Measurements from ENCODE around the gene NDUFV3.
"Not testable (repeated sequence)": the region's sequence is repeated elsewhere in the genome, so short reads cannot be mapped to it uniquely, and the experiment has no call there.

The NDUFV3 gene

GRCh38 chr21:42892931-42893755, at the start of gene NDUFV3:
TSS of gene NDUFV3 (plus strand) at chr21:42893309. CDS start at chr21:42893334, 25 bp downstream.
- peak; percentile 100 for DNase-seq

- DNase-seq: no peak
Measured at GRCh38 chr21:42844411-42845113, 48.5 kb upstream of the NDUFV3 start.

DNA sequence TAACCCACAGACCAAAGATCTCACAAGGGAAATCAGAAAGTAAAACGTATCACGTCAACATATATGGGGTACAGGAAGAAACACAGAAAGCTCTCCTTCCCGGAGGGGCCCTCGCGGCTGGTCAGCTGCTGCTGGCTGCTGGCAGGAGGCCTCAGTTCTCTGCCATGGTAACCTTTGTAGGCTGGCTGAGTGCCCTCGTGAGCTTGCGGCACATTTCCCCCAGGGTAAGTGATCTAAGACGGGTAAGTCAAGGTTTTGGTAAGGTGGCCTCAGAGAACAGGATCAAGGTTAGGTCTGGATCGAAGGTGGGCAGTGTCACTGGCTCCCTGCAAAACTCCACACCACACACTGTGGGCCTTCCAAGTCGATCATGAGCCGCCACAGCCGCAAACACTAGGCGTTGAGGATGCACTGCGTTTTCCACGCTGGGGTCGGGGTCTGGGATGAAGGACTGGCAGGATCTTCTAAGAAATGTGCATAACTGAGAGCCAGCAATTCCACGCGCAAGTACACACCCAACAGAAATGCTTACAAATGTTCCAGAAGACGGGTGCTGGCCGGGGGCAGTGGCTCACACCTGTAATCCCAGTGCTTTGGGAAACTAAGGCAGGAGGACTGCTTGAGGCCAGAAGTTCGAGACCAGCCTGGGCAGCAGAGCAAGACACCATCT, 47.7 kb upstream of the NDUFV3 start:
- no peak for DNase-seq

- no peak for DNase-seq
Measured at GRCh38 chr21:42846221-42846620, 46.9 kb upstream of the NDUFV3 start.

DNA sequence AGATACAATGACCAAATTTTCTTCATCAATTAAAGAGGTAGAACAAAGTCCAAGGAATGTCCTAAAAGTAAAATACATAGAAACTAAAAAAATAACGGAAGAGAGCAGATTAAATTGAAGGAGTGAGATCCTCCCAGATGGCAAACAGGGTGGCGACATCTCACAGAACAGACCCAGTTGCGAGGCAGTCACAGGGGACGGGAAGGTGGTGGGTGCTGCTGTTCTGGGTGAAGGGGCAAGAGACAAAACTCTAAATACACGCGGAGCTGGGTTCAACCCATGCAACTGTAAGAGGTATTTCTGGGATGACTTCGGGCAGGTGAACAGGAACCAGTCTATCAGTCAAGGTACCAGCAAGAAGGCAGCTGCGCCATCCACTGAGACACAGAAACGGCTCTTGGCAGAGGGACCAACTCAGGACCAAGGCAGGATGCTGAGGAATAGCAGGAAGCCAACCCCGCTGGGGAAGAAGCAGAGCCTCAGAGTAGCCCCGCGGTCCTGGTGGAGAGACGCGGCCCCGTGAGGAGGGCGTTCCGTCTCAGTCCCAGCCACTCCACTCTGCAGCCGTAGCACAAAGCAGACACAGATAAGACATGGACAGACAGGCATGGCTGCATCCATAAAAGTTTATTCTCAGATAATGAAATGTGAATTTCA, 45.9 kb upstream of the NDUFV3 start:
- DNase-seq: no peak

- DNase-seq: no peak
Measured at GRCh38 chr21:42847726-42848125, 45.4 kb upstream of the NDUFV3 start.

DNA sequence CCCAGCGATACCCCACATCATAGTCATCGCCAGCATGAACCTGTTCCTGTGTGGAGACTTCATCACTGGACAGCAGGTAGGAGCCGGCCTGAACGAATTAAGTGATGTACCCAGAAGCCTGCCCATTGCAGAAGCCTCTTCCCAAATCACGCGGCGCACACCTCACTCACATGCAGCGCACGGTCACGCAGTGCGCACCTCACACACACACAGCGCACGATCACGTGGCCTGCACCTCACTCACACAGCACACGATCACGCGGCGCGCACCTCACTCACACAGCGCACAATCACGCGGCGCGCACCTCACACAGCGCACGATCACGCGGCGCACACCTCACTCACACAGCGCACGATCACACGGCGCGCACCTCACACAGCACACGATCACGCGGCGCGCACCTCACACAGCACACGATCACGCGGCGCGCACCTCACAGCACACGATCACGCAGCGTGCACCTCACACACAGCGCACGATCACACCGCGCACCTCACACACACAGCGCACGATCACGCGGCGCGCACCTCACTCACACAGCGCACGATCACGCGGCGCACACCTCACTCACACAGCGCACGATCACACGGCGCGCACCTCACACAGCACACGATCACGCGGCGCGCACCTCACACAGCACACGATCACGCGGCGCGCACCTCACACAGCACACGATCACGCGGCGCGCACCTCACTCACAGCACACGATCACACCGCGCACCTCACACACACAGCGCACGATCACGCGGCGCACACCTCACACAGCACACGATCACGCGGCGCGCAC, 44.8 kb upstream of the NDUFV3 start:
- DNase-seq: not testable (repeated sequence)

DNA sequence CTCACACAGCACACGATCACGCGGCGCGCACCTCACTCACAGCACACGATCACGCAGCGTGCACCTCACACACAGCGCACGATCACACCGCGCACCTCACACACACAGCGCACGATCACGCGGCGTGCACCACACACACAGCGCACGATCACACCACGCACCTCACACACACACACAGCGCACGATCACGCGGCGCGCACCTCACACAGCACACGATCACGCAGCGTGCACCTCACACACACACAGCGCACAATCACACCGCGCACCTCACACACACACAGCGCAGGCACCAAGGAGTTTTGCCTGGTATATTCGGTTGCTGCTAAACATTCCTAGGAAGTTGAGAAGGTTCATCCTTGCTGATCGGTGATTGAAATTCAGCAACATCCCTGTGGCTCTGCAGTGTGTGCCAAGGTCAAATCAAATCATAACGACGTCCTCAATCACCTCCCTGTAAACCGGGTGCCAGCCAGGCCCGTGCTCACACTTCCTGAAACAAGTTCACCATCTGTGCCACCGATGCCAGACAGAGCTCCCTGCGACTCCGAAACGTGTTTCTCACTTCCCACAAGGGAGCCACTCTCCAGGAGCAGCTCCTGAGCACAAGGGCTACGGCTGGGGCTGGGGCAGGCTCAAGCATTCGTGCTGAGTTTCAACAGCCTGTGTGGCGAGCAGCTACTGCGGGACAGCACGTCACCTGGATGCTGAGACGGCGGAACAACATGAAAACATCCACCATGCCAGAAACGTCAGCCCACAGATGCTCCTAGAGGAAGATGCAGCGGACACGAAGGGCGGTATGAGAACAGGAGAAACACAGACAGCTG, 44.0 kb upstream of the NDUFV3 start:
- no peak for DNase-seq

- DNase-seq: no peak
Measured at GRCh38 chr21:42849759-42850412, 43.2 kb upstream of the NDUFV3 start.

- DNase-seq: no peak
Measured at GRCh38 chr21:42850463-42850862, 42.6 kb upstream of the NDUFV3 start.

DNA sequence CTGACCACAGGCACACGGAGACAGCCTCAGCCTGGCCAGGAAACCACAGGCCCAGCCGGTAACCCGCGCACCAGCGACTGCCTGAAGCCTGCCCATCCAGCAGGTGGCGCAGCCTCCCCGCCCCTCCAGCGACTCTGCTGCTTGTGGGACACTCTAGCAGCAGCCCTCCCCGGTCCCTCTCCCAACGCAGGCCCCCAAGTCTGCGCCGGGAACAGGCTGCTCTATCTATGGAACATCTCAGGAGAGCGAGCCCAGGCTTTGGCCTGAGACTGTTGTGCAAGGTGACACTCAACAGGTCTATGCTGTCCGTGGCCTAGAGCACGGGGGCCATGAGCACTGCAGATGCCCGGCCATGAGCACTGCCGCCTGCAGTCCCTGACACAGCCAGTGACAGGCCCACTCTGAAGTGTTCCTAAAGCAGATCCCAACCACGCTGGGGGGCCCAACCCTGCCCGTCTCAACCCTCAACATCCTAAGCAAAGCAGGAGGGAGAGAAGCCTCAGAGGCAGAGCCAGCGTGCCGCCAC, 42.2 kb upstream of the NDUFV3 start:
- peak; percentile 60 for DNase-seq

- no peak for DNase-seq
Measured at GRCh38 chr21:42851812-42852665, 41.1 kb upstream of the NDUFV3 start.

- no peak for DNase-seq
Measured at GRCh38 chr21:42852925-42853570, 40.1 kb upstream of the NDUFV3 start.

GRCh38 chr21:42853621-42854020, 39.5 kb upstream of the NDUFV3 start:
- DNase-seq: no peak

DNA sequence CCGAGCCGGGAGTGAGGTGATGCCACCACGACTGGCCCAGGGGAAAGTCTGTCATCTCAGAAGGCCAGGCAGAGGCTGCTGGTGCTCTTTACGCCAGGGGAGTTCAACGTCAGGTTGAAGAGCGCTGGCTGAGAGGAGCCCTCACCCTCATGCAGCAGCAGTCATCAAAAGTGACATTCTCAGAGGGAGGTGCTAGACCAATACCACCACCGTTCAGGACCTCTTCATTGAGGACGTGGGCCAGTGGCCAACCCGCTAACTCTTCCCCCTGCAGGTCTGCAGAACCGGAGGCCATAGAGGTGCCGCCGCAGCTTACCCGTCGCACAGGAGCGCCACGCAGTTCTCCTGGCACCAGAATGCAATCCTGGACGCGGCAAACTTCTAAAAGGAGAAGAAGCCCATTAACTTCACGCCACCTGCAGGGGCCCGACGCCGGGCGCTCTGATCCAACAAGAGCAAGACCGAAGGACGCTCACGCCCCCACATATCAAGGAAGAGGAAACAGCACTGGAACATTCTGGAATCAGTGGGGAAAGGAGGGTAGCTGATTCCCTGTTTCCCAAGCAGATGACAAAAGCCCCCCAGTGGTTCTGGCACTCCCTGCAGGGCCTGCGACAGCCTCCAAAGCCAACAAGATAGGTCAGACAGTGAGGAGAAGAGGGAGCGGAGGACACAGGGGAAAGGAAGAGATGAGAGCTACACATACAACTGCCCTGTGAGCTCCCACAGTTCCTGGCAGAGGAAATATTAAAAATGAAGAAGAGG, 38.7 kb upstream of the NDUFV3 start:
- no peak for DNase-seq

- no peak for DNase-seq
Measured at GRCh38 chr21:42855171-42855936, 37.8 kb upstream of the NDUFV3 start.

DNA sequence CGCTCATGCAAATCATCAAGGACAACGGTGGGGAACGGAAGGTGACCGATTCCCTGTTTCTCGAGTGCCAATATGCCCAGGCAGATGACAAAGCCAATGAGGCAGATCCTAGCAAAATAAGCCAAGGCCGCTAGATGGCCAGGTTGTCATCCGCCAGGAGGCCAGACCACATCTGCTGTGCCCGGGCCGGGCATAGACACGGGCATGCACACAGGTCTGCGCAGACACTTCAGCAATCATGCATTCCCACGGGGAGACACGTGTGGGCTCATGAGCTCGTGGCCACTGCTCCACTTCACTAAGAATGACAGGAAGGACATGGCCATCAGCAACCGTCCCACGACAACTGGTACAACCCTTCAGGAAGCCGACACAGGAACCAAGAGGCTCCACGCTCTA, 37.2 kb upstream of the NDUFV3 start:
- no peak for DNase-seq

All from activated CD4-positive, alpha-beta T cell treated with anti-CD3 and anti-CD28 coated beads, Interleukin-2, Interleukin-6, amounts not matched to agents 100 ng/mL and 50 ng/mL, durations not matched to agents 16 hours and 8 hours (primary cell).